Activated CD4-positive, alpha-beta T cell treated with anti-CD3 and anti-CD28 coated beads for 4 hours (primary cell): ENCODE data around the gene TMEM30B.
A peak's percentile ranks its signal among the peaks of the same experiment; 100 is the strongest.

ENCODE experiments used
- DNase-seq, 2 donors: peaks; one replicate each; pipeline ENCODE4 v3.0.0-alpha.2; 2020

Gene TMEM30B

GRCh38 chr14:61297581-61297980 is 16.4 kb upstream of the TMEM30B start:
- DNase-seq: no peak

GRCh38 chr14:61296719-61297502 is 15.8 kb upstream of the TMEM30B start:
- DNase-seq: peak in 1 of 2 donors; percentile 40

GRCh38 chr14:61296151-61296550 is 15.0 kb upstream of the TMEM30B start:
- DNase-seq: no peak

- DNase-seq: no peak
Observed at GRCh38 chr14:61290701-61291100, 9.6 kb upstream of the TMEM30B start.

GRCh38 chr14:61288720-61289119 is 7.6 kb upstream of the TMEM30B start:
- DNase-seq: no peak

GRCh38 chr14:61288228-61288627 is 7.1 kb upstream of the TMEM30B start:
- no peak for DNase-seq

GRCh38 chr14:61287196-61287595 is 6.1 kb upstream of the TMEM30B start:
- DNase-seq: no peak

- DNase-seq: no peak
Observed at GRCh38 chr14:61285364-61285763, 4.2 kb upstream of the TMEM30B start.

- DNase-seq: no peak
Observed at GRCh38 chr14:61284001-61284400, 2.9 kb upstream of the TMEM30B start.

GRCh38 chr14:61282746-61283145 is 1.6 kb upstream of the TMEM30B start:
- no peak for DNase-seq

GRCh38 chr14:61281948-61282275 is 774 bp upstream of the TMEM30B start:
- DNase-seq: no peak

GRCh38 chr14:61280526-61281185 is 482 bp downstream of the TMEM30B start:
- DNase-seq: peak; percentile 80 to 84

- peak; percentile 35 to 43 for DNase-seq
Observed at GRCh38 chr14:61280092-61280525, 1.0 kb downstream of the TMEM30B start.

GRCh38 chr14:61279082-61279481 is 2.1 kb downstream of the TMEM30B start:
- DNase-seq: no peak

- no peak for DNase-seq
Observed at GRCh38 chr14:61277784-61278183, 3.4 kb downstream of the TMEM30B start.

- DNase-seq: no peak
Observed at GRCh38 chr14:61277232-61277631, 3.9 kb downstream of the TMEM30B start.

- no peak for DNase-seq
Observed at GRCh38 chr14:61271552-61271951, 9.6 kb downstream of the TMEM30B start.

- no peak for DNase-seq
Observed at GRCh38 chr14:61270714-61271113, 10.4 kb downstream of the TMEM30B start.

- DNase-seq: peak; percentile 59 to 78
Observed at GRCh38 chr14:61269321-61270083, 11.6 kb downstream of the TMEM30B start.

- DNase-seq: no peak
Observed at GRCh38 chr14:61268812-61269211, 12.3 kb downstream of the TMEM30B start.

GRCh38 chr14:61266891-61267740 is 14.0 kb downstream of the TMEM30B start:
- DNase-seq: no peak

GRCh38 chr14:61266436-61266835 is 14.7 kb downstream of the TMEM30B start:
- DNase-seq: no peak

- DNase-seq: no peak
Observed at GRCh38 chr14:61264651-61265050, 16.5 kb downstream of the TMEM30B start.
